ENCODE measurements around the gene KDM7A.

Gene KDM7A

GRCh38 chr7:140051820-140052219 lies 125.0 kb downstream of the KDM7A start:
- no peak for DNase-seq

- no peak for DNase-seq
Measured at GRCh38 chr7:140050100-140050499, 126.7 kb downstream of the KDM7A start.

GRCh38 chr7:140049339-140050024 lies 127.3 kb downstream of the KDM7A start:
- DNase-seq: no peak

- DNase-seq: no peak
Measured at GRCh38 chr7:140048989-140049338, 127.8 kb downstream of the KDM7A start.

- no peak for DNase-seq
Measured at GRCh38 chr7:140048138-140048537, 128.6 kb downstream of the KDM7A start.

- DNase-seq: no peak
Measured at GRCh38 chr7:140047197-140047596, 129.6 kb downstream of the KDM7A start.

- DNase-seq: no peak
Measured at GRCh38 chr7:140045697-140046096, 131.1 kb downstream of the KDM7A start.

- no peak for DNase-seq
Measured at GRCh38 chr7:140044251-140044650, 132.5 kb downstream of the KDM7A start.

- no peak for DNase-seq
Measured at GRCh38 chr7:140042386-140042670, 134.5 kb downstream of the KDM7A start.

- no peak for DNase-seq
Measured at GRCh38 chr7:140041659-140042385, 135.0 kb downstream of the KDM7A start.

GRCh38 chr7:140039896-140040295 lies 136.9 kb downstream of the KDM7A start:
- no peak for DNase-seq

GRCh38 chr7:140039066-140039465 lies 137.7 kb downstream of the KDM7A start:
- no peak for DNase-seq

- DNase-seq: no peak
Measured at GRCh38 chr7:140036224-140036962, 140.4 kb downstream of the KDM7A start.

- no peak for DNase-seq
Measured at GRCh38 chr7:140035400-140036223, 141.2 kb downstream of the KDM7A start.

All from cerebellar nuclear complex (tissue), 1 donor.